ENCODE data around the gene TBL3.

TBL3 gene

DNA sequence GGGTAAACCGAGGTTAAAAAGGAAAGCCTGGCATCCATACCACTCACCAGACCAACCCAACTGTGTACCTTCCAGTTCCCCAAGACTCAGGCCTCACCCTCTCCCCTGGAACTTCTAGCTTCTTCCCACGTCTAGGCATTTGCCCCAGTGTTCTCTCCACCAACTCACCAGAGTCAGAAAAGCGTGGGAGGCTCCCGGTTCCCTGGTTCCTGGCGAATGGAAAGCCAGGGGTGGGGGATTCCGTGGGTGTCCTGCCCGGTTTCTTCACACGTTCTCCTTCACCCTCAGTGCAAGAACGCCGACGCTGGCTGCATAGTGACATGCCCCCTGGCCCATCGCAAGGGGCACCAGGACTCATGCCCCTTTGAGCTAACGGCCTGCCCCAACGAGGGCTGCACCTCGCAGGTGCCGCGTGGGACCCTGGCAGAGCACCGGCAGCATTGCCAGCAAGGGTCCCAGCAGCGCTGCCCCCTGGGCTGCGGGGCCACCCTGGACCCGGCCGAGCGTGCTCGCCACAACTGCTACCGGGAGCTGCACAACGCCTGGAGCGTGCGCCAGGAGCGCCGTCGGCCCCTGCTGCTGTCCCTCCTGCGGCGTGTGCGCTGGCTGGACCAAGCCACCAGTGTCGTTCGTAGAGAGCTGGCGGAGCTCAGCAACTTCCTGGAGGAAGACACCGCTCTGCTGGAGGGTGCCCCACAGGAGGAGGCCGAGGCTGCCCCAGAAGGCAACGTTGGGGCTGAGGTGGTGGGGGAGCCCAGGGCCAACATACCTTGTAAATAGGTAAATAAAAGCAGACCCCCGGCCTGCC is 3.5 kb upstream of the TBL3 start:
- TF ChIP-seq, protein P1, sequence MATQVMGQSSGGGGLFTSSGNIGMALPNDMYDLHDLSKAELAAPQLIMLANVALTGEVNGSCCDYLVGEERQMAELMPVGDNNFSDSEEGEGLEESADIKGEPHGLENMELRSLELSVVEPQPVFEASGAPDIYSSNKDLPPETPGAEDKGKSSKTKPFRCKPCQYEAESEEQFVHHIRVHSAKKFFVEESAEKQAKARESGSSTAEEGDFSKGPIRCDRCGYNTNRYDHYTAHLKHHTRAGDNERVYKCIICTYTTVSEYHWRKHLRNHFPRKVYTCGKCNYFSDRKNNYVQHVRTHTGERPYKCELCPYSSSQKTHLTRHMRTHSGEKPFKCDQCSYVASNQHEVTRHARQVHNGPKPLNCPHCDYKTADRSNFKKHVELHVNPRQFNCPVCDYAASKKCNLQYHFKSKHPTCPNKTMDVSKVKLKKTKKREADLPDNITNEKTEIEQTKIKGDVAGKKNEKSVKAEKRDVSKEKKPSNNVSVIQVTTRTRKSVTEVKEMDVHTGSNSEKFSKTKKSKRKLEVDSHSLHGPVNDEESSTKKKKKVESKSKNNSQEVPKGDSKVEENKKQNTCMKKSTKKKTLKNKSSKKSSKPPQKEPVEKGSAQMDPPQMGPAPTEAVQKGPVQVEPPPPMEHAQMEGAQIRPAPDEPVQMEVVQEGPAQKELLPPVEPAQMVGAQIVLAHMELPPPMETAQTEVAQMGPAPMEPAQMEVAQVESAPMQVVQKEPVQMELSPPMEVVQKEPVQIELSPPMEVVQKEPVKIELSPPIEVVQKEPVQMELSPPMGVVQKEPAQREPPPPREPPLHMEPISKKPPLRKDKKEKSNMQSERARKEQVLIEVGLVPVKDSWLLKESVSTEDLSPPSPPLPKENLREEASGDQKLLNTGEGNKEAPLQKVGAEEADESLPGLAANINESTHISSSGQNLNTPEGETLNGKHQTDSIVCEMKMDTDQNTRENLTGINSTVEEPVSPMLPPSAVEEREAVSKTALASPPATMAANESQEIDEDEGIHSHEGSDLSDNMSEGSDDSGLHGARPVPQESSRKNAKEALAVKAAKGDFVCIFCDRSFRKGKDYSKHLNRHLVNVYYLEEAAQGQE (IDR thresholded peaks at IDR 0.05; ENCODE audit: insufficient read depth in 1 of 2, low read depth in 2 of 2, low read length in 2 of 2): no peak
- TF ChIP-seq FOXP2 (optimal IDR thresholded peaks at IDR 0.05; ENCODE audit: borderline replicate concordance, extremely low read depth, extremely low read length, insufficient read depth) (no peak), SIN3A (IDR thresholded peaks at IDR 0.05; ENCODE audit: borderline replicate concordance, insufficient read depth, low read length) (no peak), TAF1 (IDR thresholded peaks at IDR 0.05; ENCODE audit: borderline replicate concordance, insufficient read depth, low read length) (no peak), POLR2AphosphoS5 (IDR thresholded peaks at IDR 0.05; ENCODE audit: low read depth, low read length) (no peak)

DNA sequence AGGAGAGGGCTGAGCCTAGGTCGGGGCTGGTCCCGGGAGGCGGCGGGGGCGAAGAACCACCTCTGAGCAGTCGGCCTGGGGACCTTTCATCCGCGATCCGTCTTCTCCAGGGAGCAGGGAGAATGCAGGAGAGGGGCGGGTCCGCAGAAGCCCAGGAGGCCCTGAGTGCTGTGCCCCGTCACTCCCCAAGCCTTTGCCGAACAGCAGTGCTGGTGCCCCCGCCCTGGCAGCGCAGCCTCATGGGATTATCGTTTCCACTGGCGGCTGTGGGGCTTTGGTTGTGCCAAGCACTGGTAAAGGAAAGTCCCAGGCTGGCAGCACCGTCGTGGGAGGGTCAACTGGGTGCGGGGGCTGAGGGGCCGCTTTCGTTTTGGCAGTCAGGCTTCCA is 631 bp downstream of the TBL3 start:
- TF ChIP-seq SIN3A (IDR thresholded peaks at IDR 0.05; ENCODE audit: borderline replicate concordance, insufficient read depth, low read length) (no peak), POLR2AphosphoS5 (IDR thresholded peaks at IDR 0.05; ENCODE audit: low read depth, low read length) (no peak), FOXP2 (optimal IDR thresholded peaks at IDR 0.05; ENCODE audit: borderline replicate concordance, extremely low read depth, extremely low read length, insufficient read depth) (no peak), TAF1 (IDR thresholded peaks at IDR 0.05; ENCODE audit: borderline replicate concordance, insufficient read depth, low read length) (no peak)
- TF ChIP-seq, protein P1 (IDR thresholded peaks at IDR 0.05; ENCODE audit: insufficient read depth in 1 of 2, low read depth in 2 of 2, low read length in 2 of 2): no peak

DNA sequence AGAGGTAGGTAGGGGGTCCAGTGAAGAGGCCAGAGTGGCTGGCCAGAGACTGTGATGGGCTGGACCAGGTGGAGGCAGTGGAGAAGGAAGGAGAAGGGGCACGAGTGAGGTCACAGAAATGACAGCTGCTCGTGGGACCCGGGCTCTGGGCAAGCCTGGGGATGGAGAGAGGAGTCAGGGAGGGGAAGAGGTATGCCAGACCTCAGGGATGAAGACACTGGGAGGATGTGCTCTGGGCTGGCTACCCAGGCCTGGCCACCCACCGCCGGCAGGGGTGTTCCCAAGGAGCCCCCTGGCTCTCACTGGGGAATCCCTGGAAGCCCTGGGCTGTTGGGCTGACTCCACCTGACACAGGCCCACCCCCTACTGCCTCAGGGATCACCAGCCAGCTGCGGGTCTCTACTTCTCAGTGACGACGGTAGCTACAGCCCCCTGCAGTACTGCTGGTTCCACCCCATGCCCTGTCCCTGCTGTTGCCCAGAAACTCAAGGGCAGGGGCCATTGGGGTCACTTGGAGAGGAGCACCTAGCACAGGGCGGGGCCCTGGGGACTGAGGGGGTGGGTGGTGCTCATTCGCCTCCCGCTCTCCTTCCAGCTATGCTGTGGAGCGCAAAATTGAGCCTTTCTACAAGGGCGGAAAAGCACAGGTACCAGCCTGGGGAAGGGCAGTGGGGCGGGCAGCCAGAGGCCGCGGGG is 1.8 kb downstream of the TBL3 start:
- TF ChIP-seq SIN3A (IDR thresholded peaks at IDR 0.05; ENCODE audit: borderline replicate concordance, insufficient read depth, low read length) (no peak), TAF1 (IDR thresholded peaks at IDR 0.05; ENCODE audit: borderline replicate concordance, insufficient read depth, low read length) (no peak), FOXP2 (optimal IDR thresholded peaks at IDR 0.05; ENCODE audit: borderline replicate concordance, extremely low read depth, extremely low read length, insufficient read depth) (no peak), POLR2AphosphoS5 (IDR thresholded peaks at IDR 0.05; ENCODE audit: low read depth, low read length) (no peak)
- TF ChIP-seq, protein P1 (IDR thresholded peaks at IDR 0.05; ENCODE audit: insufficient read depth in 1 of 2, low read depth in 2 of 2, low read length in 2 of 2): no peak

DNA sequence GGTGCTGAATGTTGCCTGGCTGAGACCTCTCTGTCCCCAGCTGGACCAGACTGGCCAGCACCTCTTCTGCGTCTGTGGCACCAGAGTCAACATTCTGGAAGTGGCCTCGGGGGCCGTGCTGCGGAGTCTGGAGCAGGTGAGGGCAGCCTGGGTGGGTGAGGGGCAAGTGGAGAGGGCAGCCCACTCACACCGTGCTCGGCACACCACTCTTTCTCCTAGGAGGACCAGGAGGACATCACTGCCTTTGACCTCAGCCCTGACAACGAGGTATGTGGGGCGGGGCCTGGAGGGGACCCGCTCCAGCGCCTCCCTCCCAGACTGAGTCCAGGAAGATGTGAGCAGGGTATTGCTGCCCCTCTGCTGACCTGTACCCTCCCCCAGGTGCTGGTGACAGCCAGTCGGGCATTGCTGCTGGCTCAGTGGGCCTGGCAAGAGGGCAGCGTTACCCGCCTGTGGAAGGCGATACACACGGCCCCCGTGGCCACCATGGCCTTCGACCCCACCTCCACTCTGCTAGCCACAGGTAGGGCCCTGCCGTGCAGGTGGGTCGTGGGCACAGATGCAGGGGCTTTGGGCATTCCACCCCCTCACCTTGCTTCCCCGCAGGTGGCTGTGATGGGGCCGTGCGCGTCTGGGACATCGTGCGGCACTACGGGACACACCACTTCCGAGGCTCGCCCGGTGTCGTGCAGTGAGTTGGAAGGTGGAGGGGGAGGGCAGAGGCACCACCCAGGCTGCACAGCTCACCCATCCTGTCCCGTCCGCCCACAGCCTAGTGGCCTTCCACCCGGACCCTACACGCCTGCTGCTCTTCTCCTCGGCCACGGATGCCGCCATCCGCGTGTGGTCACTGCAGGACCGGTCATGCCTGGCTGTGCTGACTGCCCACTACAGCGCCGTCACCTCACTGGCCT is 2.6 kb downstream of the TBL3 start:
- no peak for TF ChIP-seq POLR2AphosphoS5 (IDR thresholded peaks at IDR 0.05; ENCODE audit: low read depth, low read length)
- TF ChIP-seq, protein P1 (IDR thresholded peaks at IDR 0.05; ENCODE audit: insufficient read depth in 1 of 2, low read depth in 2 of 2, low read length in 2 of 2): no peak
- no peak for TF ChIP-seq SIN3A (IDR thresholded peaks at IDR 0.05; ENCODE audit: borderline replicate concordance, insufficient read depth, low read length)
- no peak for TF ChIP-seq TAF1 (IDR thresholded peaks at IDR 0.05; ENCODE audit: borderline replicate concordance, insufficient read depth, low read length)
- no peak for TF ChIP-seq FOXP2 (optimal IDR thresholded peaks at IDR 0.05; ENCODE audit: borderline replicate concordance, extremely low read depth, extremely low read length, insufficient read depth)
